HG02759 (cell line): ENCODE measurements around the gene PARD3B.

Source experiments
- ATAC-seq: cut with Tn5 transposase; IDR thresholded peaks from one replicate; pipeline ENCODE4 v1.9.1; 2021; ENCODE audit warnings: mild to moderate bottlenecking, moderate library complexity; ENCODE audit not compliant: unreplicated experiment

Gene PARD3B

DNA sequence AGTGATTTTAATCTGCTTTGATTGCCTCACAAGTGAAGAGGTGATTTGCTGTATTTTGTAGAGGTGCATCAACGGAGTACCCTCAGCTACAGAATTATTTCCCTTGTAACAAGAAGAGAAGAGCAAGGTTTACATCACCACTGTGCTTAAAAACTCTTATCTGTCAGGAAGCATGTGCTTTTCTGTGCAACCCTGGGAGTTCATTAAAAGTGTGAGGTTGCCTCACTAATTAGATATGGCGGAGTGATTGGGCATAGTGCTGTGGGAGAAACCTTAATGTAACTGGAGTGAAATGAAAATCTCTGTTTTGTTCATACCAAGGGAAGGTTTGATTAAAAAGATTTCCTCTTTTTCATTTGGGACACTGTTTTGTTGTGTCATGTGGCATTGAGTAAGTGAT, 544.7 kb downstream of the PARD3B start:
- no peak for ATAC-seq

DNA sequence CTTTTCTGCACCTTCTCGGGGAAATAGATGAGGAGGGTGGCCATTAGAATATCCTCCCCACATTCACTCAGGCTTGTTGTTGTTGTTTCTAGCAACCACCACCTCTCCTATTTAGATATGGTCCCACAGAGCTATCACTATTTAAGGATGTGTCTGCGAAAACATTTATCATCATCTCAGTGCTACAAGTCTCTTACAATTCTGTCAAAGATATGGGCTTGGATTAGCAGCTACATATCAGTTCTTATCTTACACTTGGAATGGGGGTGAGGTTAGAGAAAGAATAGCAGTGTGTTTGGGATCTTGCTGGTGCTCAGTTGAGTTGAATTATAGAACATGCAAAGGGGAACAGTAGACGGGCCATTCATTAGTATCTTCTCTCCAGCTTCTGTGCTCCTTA, 546.1 kb downstream of the PARD3B start:
- no peak for ATAC-seq

DNA sequence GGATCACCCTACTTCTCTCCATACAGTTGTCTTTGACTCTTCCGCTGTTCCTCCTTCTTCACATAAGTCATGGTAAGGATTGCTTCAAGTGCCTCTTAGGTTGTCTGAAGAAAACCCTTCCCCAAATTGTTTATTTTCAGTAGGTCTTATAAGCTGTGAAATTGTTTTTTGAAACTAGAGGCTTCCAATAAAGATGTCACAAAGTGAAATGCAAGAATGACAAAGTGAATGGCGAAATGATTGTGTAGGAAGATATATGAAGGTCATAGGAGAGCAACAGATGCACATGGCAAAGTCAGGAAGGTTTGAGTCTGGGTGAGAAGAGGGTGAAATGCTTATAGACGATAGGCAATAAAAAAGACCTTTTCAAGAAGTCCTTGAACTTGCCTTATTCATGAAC, 548.8 kb downstream of the PARD3B start:
- ATAC-seq = no peak

DNA sequence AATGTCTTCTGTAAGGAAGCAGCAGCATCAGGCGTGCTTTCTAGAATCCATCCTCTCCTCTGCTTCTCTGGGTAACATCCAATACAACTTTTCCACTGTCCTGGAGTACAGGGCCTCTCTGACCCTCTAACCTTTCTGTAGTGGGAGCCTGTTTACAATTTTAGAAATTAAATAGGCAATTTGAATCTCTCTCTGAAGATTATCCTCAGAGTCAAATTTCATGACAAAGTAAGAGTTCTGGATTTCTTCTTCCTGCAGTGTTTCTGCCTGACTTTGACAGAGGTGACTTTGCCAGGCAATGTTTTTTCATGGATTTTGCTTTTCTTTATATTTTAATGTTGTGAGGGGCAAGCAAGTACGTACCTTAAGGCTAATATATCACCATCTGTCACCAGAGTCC, 558.4 kb downstream of the PARD3B start:
- ATAC-seq = no peak

DNA sequence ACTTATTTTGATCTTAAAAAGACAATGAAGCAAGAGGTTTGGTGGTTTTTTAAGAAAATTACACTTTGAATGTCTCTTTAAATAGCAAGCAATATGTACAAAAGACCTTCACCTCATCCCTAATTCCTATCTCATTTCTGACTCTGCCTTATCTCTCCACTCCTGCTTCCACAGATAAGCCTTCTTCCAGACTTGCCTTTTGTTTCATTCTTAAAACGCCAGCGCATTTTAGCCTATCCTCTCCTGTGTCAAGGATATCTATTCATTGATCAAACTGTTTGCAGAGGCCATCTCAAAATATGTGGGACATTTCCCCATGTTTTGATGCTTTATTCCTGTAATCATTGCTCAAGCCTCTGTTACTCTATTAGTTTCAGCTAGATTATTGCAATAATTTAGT, 562.5 kb downstream of the PARD3B start:
- no peak for ATAC-seq

DNA sequence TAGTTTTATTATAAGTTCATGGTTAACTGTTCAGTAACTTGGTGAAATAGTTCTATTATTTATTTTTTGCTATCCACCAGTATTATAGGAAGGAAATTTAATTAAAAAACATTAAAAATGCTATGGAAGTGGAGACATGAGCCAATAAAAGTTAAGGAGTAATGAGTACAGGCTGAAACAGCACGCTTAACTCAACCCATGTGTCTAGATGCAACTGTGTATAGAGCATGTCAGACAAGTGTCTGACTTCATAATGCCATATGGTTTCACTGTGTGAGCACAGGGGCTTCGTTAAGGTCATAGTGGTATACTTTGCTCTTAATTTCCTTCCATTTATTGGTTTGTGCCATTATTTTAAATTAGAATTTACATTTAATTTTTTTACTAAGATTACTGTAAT, 570.2 kb downstream of the PARD3B start:
- ATAC-seq = no peak

DNA sequence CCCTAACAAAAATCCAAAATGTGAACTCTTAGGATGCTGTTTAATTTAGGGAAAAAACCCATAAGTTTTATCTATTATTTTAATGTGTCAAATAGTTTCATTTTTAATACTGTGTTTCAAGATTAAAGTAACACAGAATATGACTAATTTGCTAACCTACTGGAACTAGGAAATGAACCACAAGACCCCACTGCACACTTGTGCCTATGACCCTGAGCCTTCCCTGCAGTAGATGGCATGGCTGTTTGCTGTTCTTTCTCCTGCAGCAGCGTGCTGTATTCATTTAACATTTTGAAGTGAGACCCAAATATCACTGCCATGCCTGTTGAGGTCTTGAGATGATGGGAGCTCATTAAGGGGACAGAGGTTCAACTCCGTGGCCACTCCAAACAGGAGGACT, 571.9 kb downstream of the PARD3B start:
- no peak for ATAC-seq

DNA sequence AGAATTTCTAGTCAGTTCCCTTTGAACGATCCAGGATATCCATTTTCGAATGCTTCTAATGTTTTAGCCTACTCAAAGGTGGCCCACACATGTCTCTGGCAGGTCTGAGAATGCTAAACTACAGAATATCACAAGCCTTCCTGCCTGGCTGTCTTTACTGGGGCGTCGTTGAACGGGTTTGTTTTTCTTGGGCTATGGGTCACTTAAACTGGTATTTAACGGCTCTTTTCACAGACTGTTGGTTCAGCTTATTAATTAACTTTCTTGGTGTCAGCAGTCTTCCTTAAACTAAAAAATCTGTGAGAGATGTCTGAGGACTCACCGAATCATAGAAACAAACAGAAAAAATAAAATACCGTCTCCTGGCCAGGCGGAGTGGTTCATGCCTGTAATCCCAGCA, 573.9 kb downstream of the PARD3B start:
- no peak for ATAC-seq

DNA sequence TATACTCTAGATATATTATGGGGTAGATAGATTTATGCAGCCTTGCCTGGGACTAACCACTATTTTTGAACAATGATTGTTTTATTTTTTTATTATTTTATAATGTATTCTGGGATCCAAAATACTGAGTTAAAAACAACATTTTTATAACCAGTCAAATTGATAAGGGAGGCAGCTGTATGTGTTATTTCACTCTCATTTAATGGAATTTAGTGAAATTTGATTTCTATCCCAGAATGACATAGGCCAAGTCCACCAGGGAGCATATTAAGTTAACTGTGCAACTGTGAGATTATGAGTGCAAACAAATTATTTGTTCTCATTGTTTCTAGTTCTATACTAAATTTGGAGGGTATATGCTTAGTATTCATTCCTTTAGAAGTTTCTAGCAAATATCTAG, 583.5 kb downstream of the PARD3B start:
- no peak for ATAC-seq

DNA sequence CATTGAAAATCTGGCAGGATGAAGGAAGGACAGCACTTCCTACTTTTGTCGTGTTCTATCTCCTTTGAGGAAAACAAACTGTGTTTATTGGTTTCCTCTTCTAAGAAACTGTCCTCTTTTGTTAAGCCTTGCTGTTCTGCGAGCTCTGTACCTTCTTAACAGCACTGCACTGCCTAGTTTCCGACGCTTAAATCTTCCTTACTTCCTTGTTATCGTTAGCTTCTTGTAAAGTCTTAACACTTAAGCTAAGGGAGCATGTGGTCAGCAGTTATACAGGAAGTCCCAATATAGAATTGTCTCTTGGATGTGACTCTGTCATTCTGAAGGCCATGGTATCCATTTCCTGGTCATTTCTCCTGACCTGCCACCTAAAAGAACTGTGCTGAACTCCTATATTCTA, 584.3 kb downstream of the PARD3B start:
- ATAC-seq = no peak

DNA sequence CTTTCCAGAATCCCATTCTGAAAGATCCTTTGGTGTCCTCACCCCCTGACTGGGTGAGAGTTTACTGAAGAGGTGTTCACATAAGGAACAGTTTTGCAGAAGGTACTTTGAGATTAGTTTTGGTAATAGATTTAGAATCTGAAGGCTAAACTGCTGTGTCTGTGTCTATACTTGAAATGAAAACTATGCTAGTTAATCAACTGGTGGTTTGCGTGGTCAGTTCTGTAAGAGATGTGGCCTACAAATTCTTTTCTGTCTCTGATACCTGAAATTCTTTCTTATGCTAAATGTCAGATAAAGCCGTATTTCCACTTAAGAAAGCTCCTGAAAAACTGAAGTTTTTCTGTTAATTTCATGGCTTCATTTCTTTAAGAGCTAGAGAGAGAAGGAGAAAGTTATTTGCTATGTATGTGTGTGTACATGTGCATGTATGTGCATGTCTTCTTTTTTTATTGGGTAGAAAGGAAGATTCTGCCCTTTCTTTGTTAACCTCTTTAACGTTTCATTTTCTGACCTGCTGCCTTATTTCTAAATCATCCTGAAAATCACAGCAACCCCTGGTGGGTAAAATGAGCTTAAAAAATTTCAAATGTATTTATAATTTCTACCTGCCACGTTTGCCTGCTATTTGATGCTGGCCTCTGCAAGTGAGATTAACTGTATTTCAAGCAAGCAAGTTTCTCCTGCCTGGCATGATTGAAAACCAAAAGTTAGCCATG, 585.0 kb downstream of the PARD3B start:
- no peak for ATAC-seq

DNA sequence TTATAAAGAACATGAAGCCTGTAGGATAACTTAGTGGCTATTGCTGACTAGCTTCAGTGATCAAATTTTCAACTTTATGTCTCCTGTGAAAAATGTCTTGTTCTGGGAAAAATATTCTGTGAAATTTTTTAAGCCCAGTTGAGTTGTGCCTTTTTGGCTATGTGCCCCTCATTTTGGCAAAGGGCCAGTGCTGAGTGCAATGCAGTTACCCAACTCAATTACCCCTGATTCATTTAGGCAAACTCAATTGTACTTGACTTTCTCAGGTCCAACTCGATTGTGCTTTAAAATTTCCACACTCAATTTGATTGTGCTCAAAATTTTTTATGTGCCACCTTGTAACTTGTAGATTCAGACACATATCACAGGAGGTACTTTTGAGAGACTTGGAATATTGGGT, 588.3 kb downstream of the PARD3B start:
- ATAC-seq = no peak

DNA sequence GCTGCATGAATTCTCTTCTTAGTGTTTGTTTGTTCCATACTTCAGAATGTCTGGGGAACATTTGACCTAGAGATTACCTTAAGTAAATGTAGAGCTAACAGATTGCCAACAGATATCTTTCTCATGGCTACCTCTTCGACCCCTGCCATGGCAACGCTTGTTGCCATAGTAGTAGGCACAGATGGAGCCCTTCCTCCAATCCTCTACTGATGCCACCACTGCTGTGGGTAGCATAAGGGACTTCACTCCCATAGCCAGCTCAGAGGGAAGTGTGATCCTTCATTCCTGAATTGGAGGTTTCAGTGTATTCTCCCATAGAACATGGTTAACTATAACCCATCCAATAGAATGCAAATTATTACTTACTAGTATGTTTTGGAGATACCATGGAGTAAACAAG, 593.5 kb downstream of the PARD3B start:
- no peak for ATAC-seq

DNA sequence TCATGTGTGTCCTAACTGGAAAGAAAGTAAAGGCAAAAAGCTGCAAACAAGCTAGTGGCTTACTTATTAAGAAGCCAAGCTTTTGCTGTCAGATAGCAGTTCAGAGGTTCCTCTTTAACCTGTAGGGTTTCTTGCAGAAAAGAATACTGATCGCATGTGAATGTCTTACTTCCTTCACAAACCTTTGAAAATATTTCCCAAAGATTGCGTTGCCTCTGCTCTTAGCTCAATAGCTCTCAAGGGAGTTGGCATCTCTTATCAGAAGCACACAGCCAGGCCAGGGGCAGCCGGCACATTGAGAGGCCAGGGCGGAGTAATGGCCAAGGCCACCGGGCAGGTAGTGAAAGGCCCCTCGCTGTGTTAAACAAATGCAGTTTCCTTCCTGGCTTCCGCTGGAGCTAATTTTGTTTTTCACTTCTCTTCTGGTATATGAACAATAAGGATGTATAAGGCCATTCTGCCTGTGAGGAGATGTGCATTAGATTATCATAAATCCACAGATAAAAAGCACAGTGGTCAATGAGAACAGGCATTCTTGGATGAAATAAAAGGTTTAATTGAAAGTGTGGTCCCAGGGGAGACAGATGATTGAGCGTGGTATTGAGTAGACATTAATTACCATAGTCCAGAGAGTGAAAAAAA, 594.7 kb downstream of the PARD3B start:
- peak; percentile 79 for ATAC-seq

DNA sequence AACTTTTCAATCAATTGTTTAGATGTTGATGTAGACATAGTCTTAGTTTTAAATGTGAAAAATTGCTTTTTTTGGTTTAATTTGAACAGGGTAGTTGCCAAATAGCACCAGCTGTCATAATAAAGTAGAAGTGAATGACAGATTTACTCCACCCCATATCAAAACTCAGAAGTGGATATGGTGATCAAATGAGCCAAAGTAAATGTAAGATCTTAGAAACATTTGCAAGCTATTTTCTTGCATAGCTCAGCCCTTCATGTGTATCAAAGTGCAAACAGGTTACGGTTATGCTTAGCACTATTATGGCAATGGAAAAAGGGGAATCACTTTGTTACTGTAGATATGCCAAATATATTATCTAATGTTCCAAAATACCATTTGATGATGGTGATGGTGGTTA, 596.1 kb downstream of the PARD3B start:
- no peak for ATAC-seq

DNA sequence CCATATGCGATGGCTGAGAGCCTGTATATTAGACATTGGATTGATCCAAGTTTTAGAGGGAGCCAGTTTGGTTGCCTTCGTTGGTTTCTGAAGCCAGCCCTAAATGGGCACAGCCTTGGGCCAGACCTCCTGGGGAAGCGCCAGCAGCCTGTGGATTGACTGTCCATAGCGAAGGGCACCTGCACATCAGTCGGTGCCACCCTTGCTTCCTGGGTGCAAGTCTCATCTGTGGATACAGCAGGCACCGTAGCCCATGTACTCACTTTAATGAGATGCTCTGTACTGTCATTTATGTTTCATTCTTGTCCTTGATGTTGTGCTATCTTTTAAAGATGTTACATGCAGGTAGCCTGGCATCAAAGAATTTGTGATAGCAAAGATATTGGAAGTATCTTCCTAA, 600.6 kb downstream of the PARD3B start:
- ATAC-seq = no peak

DNA sequence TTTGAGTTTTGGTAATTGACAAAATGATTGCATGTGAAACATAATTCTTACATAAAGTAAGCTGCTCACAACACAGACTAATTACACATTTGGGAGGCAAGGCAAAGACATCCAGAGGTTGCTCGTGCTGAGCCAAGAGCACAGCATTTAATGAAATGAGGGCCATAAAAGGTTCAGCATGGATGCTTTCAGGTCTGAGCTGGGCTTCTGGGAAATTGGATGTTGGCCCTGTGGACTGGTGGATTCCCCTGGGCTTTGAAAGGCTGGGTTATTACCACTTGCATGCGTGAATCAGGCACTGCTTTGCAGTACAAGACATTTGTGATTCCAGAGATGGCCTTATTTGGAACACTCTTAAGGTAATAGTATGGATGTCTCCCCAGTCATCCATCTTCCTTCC, 603.5 kb downstream of the PARD3B start:
- ATAC-seq = no peak

DNA sequence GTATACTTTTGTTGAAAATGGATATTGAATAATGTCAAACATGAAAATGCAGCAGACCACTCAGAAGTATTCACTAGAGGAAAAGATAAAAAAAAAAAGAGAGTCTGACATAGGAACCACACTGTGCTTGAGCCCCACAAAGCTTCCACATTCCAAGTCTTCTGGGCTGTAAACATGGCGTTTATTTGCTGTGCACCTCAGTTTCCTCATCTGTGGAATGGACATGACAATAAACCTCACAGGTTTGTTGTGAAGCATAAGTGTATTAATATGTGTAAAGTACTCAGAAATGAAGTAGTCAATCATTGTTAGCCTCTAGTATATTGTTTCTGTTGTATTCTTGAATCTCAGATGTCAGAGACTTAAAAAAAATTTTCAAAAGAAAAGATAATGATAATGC, 611.2 kb downstream of the PARD3B start:
- ATAC-seq = no peak

DNA sequence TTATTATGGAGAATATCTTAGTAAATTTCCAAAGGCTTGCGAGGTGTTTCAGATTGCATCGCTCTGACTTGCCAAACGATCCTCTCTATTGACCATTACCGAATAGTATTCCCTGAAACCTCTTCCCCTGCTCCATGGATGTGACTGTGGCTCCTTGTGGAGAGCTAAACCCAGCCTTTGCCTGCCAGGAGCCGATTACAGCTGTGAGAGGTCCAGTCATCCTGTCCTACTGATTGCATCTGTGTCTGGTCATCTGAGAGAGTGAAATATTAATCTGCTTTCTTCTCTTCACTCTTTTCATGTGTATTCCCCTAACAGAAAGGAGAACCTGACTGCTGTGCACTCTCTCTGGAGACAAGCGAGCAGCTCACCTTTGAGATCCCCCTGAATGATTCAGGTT, 613.1 kb downstream of the PARD3B start:
- ATAC-seq = no peak

DNA sequence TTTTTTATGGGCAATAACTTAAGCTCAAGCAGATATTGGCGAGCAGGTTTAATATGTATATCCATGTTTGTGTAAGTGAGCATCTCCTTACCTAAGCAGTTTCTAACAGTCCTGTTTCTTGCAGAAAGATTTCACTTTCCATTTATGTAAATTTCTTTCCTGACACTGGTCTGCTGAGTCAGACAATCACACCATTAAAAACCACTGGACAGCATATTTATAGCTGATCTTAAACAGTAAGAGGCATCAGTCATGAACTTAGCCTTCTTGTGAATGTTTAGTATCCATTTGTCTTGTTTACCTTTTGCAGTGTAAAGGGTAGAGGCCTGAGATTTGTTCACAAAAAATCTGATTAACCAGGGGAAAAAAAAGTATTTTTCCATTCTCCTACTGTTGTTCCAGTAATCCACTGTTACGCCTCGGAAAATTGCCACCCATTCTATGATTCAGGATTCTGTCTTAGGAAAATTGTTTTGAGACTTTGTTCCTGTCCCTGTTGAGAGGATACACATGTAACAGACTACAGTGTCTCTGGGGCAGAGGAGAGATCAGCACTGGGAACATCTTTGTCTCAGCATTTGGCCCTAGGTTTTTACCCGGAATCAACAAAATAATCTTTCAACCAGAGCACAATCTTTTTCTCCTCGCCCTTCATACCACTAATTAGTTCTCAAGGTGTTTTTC, 616.0 kb downstream of the PARD3B start:
- no peak for ATAC-seq

DNA sequence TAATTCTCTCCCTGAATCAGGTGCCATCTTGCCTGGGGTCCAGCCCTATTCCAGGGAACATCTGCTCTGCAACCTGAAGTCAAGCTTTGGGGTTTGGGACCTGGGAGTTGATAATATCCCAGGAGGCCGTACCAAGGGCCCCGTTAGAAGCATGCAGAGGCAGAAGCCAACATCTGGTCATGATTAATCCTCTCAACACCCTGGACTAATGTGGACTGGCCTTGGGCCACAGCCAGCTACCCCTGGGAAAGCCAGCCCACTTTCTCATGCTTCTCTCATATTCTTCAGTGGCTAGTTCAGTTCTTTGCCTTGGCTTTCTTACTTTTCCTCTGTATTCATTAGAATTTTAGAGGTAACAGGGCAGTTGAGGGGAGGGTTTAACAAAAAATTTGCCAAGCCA, 621.5 kb downstream of the PARD3B start:
- ATAC-seq = no peak

DNA sequence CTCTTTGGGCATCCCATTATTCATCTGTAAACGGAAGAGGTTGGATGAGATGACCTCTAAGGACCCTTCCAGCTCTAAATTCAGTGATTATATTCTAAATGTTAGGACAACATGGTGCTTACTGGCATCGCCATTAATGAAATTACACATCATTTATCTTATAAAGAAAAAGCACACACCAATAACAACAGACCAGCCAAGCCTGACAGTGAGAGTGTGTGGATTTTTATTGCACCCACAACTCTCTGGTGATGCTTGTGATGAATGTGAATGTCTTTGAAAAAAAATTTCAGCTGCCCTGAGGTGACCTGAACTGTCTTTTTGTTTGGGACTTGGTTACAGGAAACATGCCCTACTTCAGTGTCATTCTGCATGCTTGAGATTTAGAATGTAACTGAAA, 623.7 kb downstream of the PARD3B start:
- no peak for ATAC-seq
